Skeletal muscle satellite cell (primary cell): ENCODE measurements around the gene HSDL1.

Source experiments
- H3K27me3 ChIP-seq: 2 replicates; pipeline ENCODE4 v1.7.0; 2013; ENCODE audit warnings: low read length; ENCODE audit not compliant: control insufficient read depth, insufficient read depth
- H3K36me3 ChIP-seq: 2 replicates; pipeline ENCODE4 v1.7.0; 2013; ENCODE audit warnings: mild to moderate bottlenecking, control low read depth, low read length; ENCODE audit not compliant: insufficient read depth
- H3K4me1 ChIP-seq: 2 replicates; pipeline ENCODE4 v1.7.0; 2013; ENCODE audit warnings: low read length; ENCODE audit not compliant: control insufficient read depth, insufficient read depth
- H3K4me2 ChIP-seq: 2 replicates; pipeline ENCODE4 v1.7.0; 2013; ENCODE audit warnings: mild to moderate bottlenecking, low read length
- H3K4me3 ChIP-seq: 2 replicates; pipeline ENCODE4 v1.7.0; 2013; ENCODE audit warnings: low read length
- H3K9ac ChIP-seq: 2 replicates; pipeline ENCODE4 v1.7.0; 2013; ENCODE audit warnings: mild to moderate bottlenecking, low read depth, low read length, moderate library complexity
- H3K9me3 ChIP-seq: replicated peaks from 2 replicates; pipeline ENCODE4 v1.7.0; 2013; ENCODE audit warnings: mild to moderate bottlenecking, control low read depth, low read length

The HSDL1 gene

DNA sequence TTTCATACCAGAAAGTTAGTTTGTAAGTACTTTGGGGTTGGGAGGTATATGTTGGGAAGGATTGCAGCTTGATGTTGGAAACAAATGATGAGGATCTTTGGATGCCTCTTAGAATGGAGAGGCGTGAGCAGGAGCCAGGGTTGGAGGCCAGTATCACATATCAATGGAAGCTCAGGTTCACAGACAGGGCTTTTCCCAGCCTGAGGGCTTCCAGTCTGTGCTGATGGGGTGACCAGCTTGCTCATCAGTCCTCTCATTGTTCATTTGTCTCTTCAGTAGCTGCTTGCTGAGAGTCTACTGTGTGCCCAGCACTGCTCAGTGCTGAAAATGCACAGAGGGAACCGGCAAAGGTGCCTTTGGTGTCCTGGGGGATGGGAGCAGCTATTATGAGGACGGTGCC is 5.9 kb upstream of the HSDL1 start:
- Histone ChIP-seq H3K4me3 (no peak overlapping the region), H3K9ac (no peak overlapping the region), H3K36me3 (no peaks in the 10 kb centered on the region), H3K4me1 (no peaks in the 10 kb centered on the region), H3K4me2 (no peak overlapping the region), H3K9me3 (no peaks in the 10 kb centered on the region), H3K27me3 (peaks cover 33% of the 10 kb centered on the region)

GRCh38 chr16:84144209-84144858 is 643 bp downstream of the HSDL1 start:
- H3K9me3 ChIP-seq, result no peaks in the 10 kb centered on the region
- H3K4me1 ChIP-seq, result no peaks in the 10 kb centered on the region
- H3K36me3 ChIP-seq, result no peaks in the 10 kb centered on the region
- peaks cover 16% of the 10 kb centered on the region for H3K27me3 ChIP-seq
- H3K4me3 ChIP-seq, result peak overlapping the region; percentile 99
- H3K4me2 ChIP-seq, result peak overlapping the region; percentile 98
- peak overlapping the region; percentile 85 for H3K9ac ChIP-seq

- Histone ChIP-seq H3K9ac (peak overlapping the region; percentile 85), H3K4me1 (no peaks in the 10 kb centered on the region), H3K4me2 (peak overlapping the region; percentile 98), H3K4me3 (peak overlapping the region; percentile 99), H3K27me3 (peaks cover 12% of the 10 kb centered on the region), H3K36me3 (no peaks in the 10 kb centered on the region), H3K9me3 (no peaks in the 10 kb centered on the region)
These were observed 1.2 kb downstream of the HSDL1 start for GRCh38 chr16:84143784-84144199.

DNA sequence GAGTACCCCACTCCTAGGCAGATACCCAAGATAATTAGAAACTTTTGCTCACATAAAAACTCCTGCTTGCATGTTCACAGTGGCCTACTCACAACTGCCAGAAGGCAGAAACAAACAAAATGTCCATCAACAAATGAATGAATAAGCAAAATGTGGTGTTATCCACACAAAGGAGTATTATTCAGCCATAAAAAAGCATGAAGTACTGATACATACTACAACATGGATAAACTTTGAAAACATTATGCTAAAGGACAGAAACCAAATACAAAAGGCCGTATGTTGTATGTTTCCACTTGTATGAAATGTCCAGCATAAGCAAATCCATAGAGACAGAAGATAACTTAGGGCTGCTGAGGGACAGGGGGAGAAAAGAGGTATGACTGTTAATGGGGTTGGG is 1.9 kb downstream of the HSDL1 start:
- Histone ChIP-seq H3K4me2 (no peak overlapping the region), H3K27me3 (peaks cover 10% of the 10 kb centered on the region), H3K9me3 (no peaks in the 10 kb centered on the region), H3K4me1 (no peaks in the 10 kb centered on the region), H3K4me3 (no peak overlapping the region), H3K36me3 (no peaks in the 10 kb centered on the region), H3K9ac (no peak overlapping the region)

DNA sequence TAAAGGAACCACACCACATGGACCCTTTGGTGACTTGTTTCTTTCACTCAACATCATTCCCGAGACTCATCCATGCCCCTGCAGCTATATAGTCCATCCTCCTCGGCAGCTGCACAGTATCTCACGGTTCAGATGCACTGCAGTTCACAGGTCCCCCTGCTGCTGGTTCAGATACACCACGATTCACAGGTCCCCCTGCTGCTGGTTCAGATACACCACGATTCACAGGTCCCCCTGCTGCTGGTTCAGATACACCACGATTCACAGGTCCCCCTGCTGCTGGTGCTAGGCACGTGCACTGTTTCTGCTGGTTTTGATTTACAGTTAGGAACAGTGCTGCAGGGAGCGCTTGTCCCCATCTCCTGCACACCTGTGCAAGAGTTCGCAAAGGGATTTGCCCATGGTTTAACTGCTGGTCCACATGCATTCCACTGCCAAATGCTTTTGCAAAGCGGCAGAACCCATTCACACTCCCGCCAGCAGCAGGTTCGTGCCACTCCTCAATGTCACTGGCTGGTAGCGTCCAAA is 3.8 kb downstream of the HSDL1 start:
- Histone ChIP-seq H3K36me3 (no peaks in the 10 kb centered on the region), H3K4me1 (no peaks in the 10 kb centered on the region), H3K4me3 (no peak overlapping the region), H3K9ac (no peak overlapping the region), H3K27me3 (no peaks in the 10 kb centered on the region), H3K4me2 (no peak overlapping the region), H3K9me3 (no peaks in the 10 kb centered on the region)

- Histone ChIP-seq H3K36me3 (no peaks in the 10 kb centered on the region), H3K4me1 (no peaks in the 10 kb centered on the region), H3K9ac (no peak overlapping the region), H3K4me3 (no peak overlapping the region), H3K4me2 (no peak overlapping the region), H3K27me3 (no peaks in the 10 kb centered on the region), H3K9me3 (no peaks in the 10 kb centered on the region)
These were observed 5.2 kb downstream of the HSDL1 start for GRCh38 chr16:84139628-84140258.

DNA sequence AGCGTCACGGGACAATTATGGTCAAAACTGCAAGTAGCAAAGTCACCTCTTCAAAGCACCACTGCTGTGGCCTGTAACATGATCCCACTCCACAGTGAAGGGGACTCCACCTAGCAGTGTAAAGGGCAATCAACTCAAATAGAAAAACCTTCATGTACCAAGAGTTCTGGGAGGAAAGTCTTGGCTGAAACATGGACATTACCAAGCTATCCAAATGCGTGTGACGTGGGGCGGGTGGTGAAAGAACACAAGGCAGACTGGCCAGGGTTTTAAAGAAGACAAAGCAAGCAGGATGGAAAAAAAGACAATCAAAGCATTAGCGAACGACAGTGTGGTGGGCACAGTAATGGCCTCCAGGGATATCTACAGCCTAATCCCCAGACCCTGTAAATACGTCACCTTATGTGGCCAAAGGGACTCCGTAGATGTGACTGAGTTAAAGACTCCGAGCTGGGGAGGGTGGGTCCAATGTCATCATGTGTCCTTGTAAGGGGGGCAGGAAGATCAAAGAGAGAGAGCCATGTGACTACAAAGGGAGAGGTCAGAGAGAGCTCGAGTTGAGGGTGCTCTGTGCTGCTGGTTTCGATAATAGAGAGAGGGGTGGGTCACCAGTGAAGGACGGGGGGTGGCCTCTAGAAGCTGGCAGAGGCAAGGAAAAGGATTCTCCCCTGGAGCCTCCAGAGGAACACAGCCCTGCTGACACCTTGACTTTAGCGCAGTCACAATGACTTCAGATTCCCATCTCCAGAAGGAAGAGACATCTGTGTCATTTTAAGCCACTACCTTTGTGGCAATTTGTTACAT is 6.0 kb downstream of the HSDL1 start:
- no peak overlapping the region for H3K9ac ChIP-seq

DNA sequence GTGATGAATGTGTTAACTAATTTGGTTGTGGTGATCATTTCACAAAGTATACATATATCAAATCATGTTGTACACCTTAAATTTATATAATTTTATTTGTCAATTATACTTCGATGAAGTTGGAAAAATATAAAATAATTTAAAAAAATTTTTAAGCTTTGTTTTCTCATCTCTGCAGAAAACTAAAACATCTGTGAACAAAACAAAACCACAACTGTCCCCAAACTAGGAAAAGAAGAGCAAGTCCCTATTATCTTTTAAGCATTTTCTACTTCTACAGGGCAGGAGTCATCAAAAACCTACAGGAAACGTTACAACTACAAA is 6.5 kb downstream of the HSDL1 start:
- Histone ChIP-seq H3K9me3 (no peaks in the 10 kb centered on the region), H3K9ac (no peak overlapping the region), H3K4me1 (no peaks in the 10 kb centered on the region), H3K4me3 (no peak overlapping the region), H3K4me2 (no peak overlapping the region), H3K36me3 (no peaks in the 10 kb centered on the region), H3K27me3 (no peaks in the 10 kb centered on the region)

More for the DNA sequence above, 6.0 kb downstream of the HSDL1 start:
- Histone ChIP-seq H3K4me2 (no peak overlapping the region), H3K27me3 (no peaks in the 10 kb centered on the region), H3K9me3 (no peaks in the 10 kb centered on the region), H3K4me3 (no peak overlapping the region), H3K4me1 (no peaks in the 10 kb centered on the region), H3K36me3 (no peaks in the 10 kb centered on the region)

- H3K4me2 ChIP-seq, result no peak overlapping the region
- H3K9ac ChIP-seq, result no peak overlapping the region
- no peak overlapping the region for H3K4me3 ChIP-seq
- no peaks in the 10 kb centered on the region for H3K36me3 ChIP-seq
- H3K27me3 ChIP-seq, result no peaks in the 10 kb centered on the region
- H3K4me1 ChIP-seq, result no peaks in the 10 kb centered on the region
- no peaks in the 10 kb centered on the region for H3K9me3 ChIP-seq
These were observed 7.1 kb downstream of the HSDL1 start for GRCh38 chr16:84137769-84138357.

DNA sequence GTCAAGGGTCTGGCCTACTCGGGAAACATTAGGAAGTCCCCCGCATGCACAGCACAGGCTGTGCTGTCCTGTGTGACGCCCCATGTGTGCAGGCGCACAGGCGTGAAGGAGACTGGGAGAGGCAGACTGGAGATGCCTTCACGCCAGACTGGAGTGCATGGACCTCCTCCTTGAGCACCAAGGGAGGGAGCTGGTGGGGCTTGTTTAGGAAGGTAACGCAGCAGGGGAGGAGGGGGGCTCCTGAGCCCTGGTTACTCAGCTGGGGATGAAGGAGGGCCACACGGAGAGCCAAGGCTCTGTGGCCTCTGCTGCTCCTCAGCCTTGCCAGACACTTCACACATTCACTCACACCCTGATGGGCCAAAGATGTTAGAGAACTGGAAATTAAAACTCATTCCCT is 7.7 kb downstream of the HSDL1 start:
- Histone ChIP-seq H3K4me1 (no peaks in the 10 kb centered on the region), H3K4me2 (no peak overlapping the region), H3K9ac (no peak overlapping the region)

GRCh38 chr16:84136331-84137125 is 8.4 kb downstream of the HSDL1 start:
- Histone ChIP-seq H3K4me3 (no peak overlapping the region), H3K9me3 (no peaks in the 10 kb centered on the region), H3K36me3 (no peaks in the 10 kb centered on the region), H3K4me1 (no peaks in the 10 kb centered on the region), H3K9ac (no peak overlapping the region), H3K4me2 (no peak overlapping the region), H3K27me3 (no peaks in the 10 kb centered on the region)

More for the DNA sequence above, 7.7 kb downstream of the HSDL1 start:
- Histone ChIP-seq H3K36me3 (no peaks in the 10 kb centered on the region), H3K4me3 (no peak overlapping the region), H3K9me3 (no peaks in the 10 kb centered on the region), H3K27me3 (no peaks in the 10 kb centered on the region)
